GM23338 (cell line): ENCODE results near the gene NCDN. TPM values are rescaled to one million over a fixed set of nuclear protein-coding genes. Genes with fewer than 3 reads are reported as not detected.

Experiments used
- ATAC-seq: fragments of 200-7000 bp; cut with Tn5 transposase; 3 replicates; pipeline ENCODE4 v1.9.1; 2020
- DNase-seq: peaks from one replicate; pipeline ENCODE4 v3.0.0-alpha.2; 2015; ENCODE audit warnings: low spot score
- H2AFZ ChIP-seq: fragments of 200-600 bp; sonication (generic); 2 replicates; pipeline ENCODE4 v1.8.0; 2016; ENCODE audit warnings: antibody characterized with exemption, mild to moderate bottlenecking, moderate library complexity
- H3F3A ChIP-seq: fragments of 200-600 bp; sonication (generic); replicated peaks from 2 replicates; pipeline ENCODE4 v1.8.0; 2017; ENCODE audit warnings: antibody characterized with exemption, mixed run types, low read depth
- H3K27ac ChIP-seq: fragments of 200-600 bp; sonication (generic); 2 replicates; pipeline ENCODE4 v1.6.1; 2016; ENCODE audit warnings: low read depth
- H3K27me3 ChIP-seq: fragments of 200-600 bp; sonication (generic); 2 replicates; pipeline ENCODE4 v1.8.0; 2016; ENCODE audit warnings: mild to moderate bottlenecking, mixed run types, moderate library complexity; ENCODE audit not compliant: insufficient read depth
- H3K36me3 ChIP-seq: fragments of 200-600 bp; sonication (generic); 2 replicates; pipeline ENCODE4 v1.8.0; 2016; ENCODE audit warnings: mild to moderate bottlenecking; ENCODE audit not compliant: insufficient read depth
- H3K4me1 ChIP-seq: fragments of 200-600 bp; sonication (generic); 2 replicates; pipeline ENCODE4 v1.8.0; 2016; ENCODE audit warnings: mild to moderate bottlenecking, moderate library complexity; ENCODE audit not compliant: insufficient read depth
- H3K4me2 ChIP-seq: fragments of 200-600 bp; sonication (generic); 2 replicates; pipeline ENCODE4 v1.7.1; 2017; ENCODE audit warnings: mixed run types
- H3K4me3 ChIP-seq: fragments of 200-600 bp; sonication (generic); 2 replicates; pipeline ENCODE4 v1.6.1; 2016; ENCODE audit warnings: mixed run types
- H3K79me2 ChIP-seq: fragments of 200-600 bp; sonication (generic); replicated peaks from 2 replicates; pipeline ENCODE4 v1.8.0; 2017; ENCODE audit warnings: mild to moderate bottlenecking; ENCODE audit not compliant: insufficient read depth
- H3K9me2 ChIP-seq: fragments of 200-600 bp; sonication (generic); 2 replicates; pipeline ENCODE4 v1.8.0; 2017; ENCODE audit not compliant: insufficient read depth
- H4K20me1 ChIP-seq: fragments of 200-600 bp; sonication (generic); replicated peaks from 2 replicates; pipeline ENCODE4 v1.8.0; 2017; ENCODE audit warnings: mild to moderate bottlenecking; ENCODE audit not compliant: insufficient read depth
- H3K27ac Mint-ChIP-seq: 2 replicates; pipeline ENCODE4 v1.8.0; 2020; ENCODE audit warnings: inconsistent platforms, mild to moderate bottlenecking, moderate library complexity, mixed read lengths
- H3K27me3 Mint-ChIP-seq: 3 replicates; pipeline ENCODE4 v1.8.0; 2022; ENCODE audit warnings: low read depth, mild to moderate bottlenecking, moderate library complexity, mixed read lengths, inconsistent platforms; ENCODE audit not compliant: insufficient read depth, poor library complexity
- H3K36me3 Mint-ChIP-seq: 3 replicates; pipeline ENCODE4 v1.8.0; 2021; ENCODE audit warnings: low read depth, mild to moderate bottlenecking, inconsistent platforms, moderate library complexity, mixed read lengths
- H3K4me1 Mint-ChIP-seq: 3 replicates; pipeline ENCODE4 v1.8.0; 2020; ENCODE audit warnings: mild to moderate bottlenecking, inconsistent platforms, mixed read lengths
- H3K4me3 Mint-ChIP-seq: 3 replicates; pipeline ENCODE4 v1.8.0; 2021; ENCODE audit warnings: moderate library complexity, mild to moderate bottlenecking, inconsistent platforms, mixed read lengths
- H3K9me3 Mint-ChIP-seq: 3 replicates; pipeline ENCODE4 v1.8.0; 2020; ENCODE audit warnings: moderate library complexity, mild to moderate bottlenecking, inconsistent platforms, mixed read lengths
- CREB1 ChIP-seq: fragments of 250-450 bp; sonication (Bioruptor Pico); IDR thresholded peaks from 2 replicates; pipeline ENCODE4 v1.5.0; 2020; ENCODE audit warnings: low read depth, mild to moderate bottlenecking, moderate library complexity
- CTCF ChIP-seq, 2 experiments: fragments of 200-600 bp in 1 of 2; sonication (generic) in 1 of 2; conservative IDR thresholded peaks; 2 replicates each; pipeline versions ENCODE4 v1.5.1 to v1.6.1; 2016 to 2017; ENCODE audit warnings: antibody characterized with exemption in 2 of 2, low read depth in 2 of 2, mild to moderate bottlenecking in 2 of 2, moderate library complexity in 1 of 2
- ETS1 ChIP-seq: IDR thresholded peaks from 2 replicates; pipeline ENCODE4 v1.6.1; 2016; ENCODE audit warnings: antibody characterized with exemption
- EZH2 ChIP-seq: fragments of 200-600 bp; sonication (generic); IDR thresholded peaks from one replicate; pipeline ENCODE4 v1.8.0; 2017; ENCODE audit warnings: antibody characterized with exemption, mild to moderate bottlenecking, low read depth; ENCODE audit not compliant: unreplicated experiment
- POLR2AphosphoS5 ChIP-seq: IDR thresholded peaks from 2 replicates; pipeline ENCODE4 v1.6.1; 2016; ENCODE audit warnings: antibody characterized with exemption, low read depth
- REST ChIP-seq: IDR thresholded peaks from one replicate; pipeline ENCODE4 v1.6.1; 2018; ENCODE audit warnings: antibody characterized with exemption; ENCODE audit not compliant: unreplicated experiment
- STAT1 ChIP-seq: IDR thresholded peaks from one replicate; pipeline ENCODE4 v1.6.1; 2016; ENCODE audit warnings: antibody characterized with exemption; ENCODE audit not compliant: unreplicated experiment
- ZNF114 ChIP-seq: fragments of 250-450 bp; sonication (Bioruptor Pico); IDR thresholded peaks from 2 replicates; pipeline ENCODE4 v1.5.0; 2020; ENCODE audit warnings: mild to moderate bottlenecking, moderate library complexity
- ZNF331 ChIP-seq: fragments of 250-450 bp; sonication (Bioruptor Pico); IDR thresholded peaks from 2 replicates; pipeline ENCODE4 v1.5.0; 2020; ENCODE audit warnings: low read depth, mild to moderate bottlenecking, moderate library complexity
- ZNF462 ChIP-seq: fragments of 250-450 bp; sonication (Bioruptor Pico); IDR thresholded peaks from 2 replicates; pipeline ENCODE4 v1.5.0; 2020; ENCODE audit warnings: mild to moderate bottlenecking, moderate library complexity
- polyA plus RNA-seq: library from polyadenylated mRNA; unstranded; fragments of >200 nt; fragmentation: Nextera tagmentation; extraction: Ambion mirVana; gene quantifications from 2 replicates; pipeline ENCODE4 v1.2.1, GENCODE V29; 2016
- total RNA-seq: library from RNA; depleted of rRNA; stranded (reverse); fragments of >200 nt; shearing (Covaris generic); gene quantifications from 2 replicates; pipeline ENCODE4 v1.2.3, GENCODE V29; 2014

NCDN gene
- total and polyA plus RNA-seq, 2 experiments from 2014 or later = 13.2 to 44.2 TPM

GRCh38 chr1:35537806-35538205 is 19.8 kb upstream of the NCDN start:
- no peaks in the 10 kb centered on the region; the same call in 1 of the 2 replicates for H4K20me1 ChIP-seq
- H2AFZ ChIP-seq = no peak overlapping the region
- no peaks in the 10 kb centered on the region for H3K9me2 ChIP-seq
- TF ChIP-seq STAT1 = no peak
- TF ChIP-seq POLR2AphosphoS5 = no peak
- TF ChIP-seq ZNF114 (CRISPR knock-in tag) = no peak
- no peak for TF ChIP-seq REST
- no peak for TF ChIP-seq CREB1 (CRISPR knock-in tag)
- no peak for TF ChIP-seq CTCF (conservative IDR thresholded peaks at IDR 0.05; ENCODE audit: low read depth in 2 of 2)
- TF ChIP-seq EZH2 = no peak
- no peak for TF ChIP-seq ZNF331
- TF ChIP-seq ZNF462 (CRISPR knock-in tag) = no peak
- TF ChIP-seq ETS1 = no peak
- Mint-ChIP-seq H3K27ac (no peak overlapping the region), H3K27me3 (peaks cover 2% of the 10 kb centered on the region), H3K36me3 (peaks cover 20% of the 10 kb centered on the region), H3K4me3 (no peak overlapping the region), H3K4me1 (peaks cover 60% of the 10 kb centered on the region), H3K9me3 (no peaks in the 10 kb centered on the region)
- DNase-seq (no peak), ATAC-seq (no peak)
- peaks cover 66% of the 10 kb centered on the region for H3K4me1 ChIP-seq
- no peaks in the 10 kb centered on the region for H3K27me3 ChIP-seq
- H3K4me3 ChIP-seq = no peak overlapping the region
- no peak overlapping the region; the same call in 1 of the 2 replicates for H3K27ac ChIP-seq
- H3F3A ChIP-seq = no peaks in the 10 kb centered on the region
- peaks cover 92% of the 10 kb centered on the region for H3K79me2 ChIP-seq
- no peak overlapping the region for H3K4me2 ChIP-seq
- H3K36me3 ChIP-seq = no peaks in the 10 kb centered on the region
